WTC11 (cell line): ENCODE results near the gene DCLK2. TPM values are rescaled to one million over a fixed set of nuclear protein-coding genes. Genes with fewer than 3 reads are reported as not detected.
A peak's percentile ranks its signal among the peaks of the same experiment; 100 is the strongest.

ENCODE experiments used
- ATAC-seq: fragments of 200-7000 bp; cut with Tn5 transposase; 2 replicates; pipeline ENCODE4 v1.10.0; 2021; ENCODE audit warnings: mild to moderate bottlenecking, moderate library complexity
- CTCF ChIA-PET: fragments of 300-600 bp; sonication (Branson Sonifier 250); formaldehyde crosslinking; loops from one replicate; lab custom pipeline; 2021; ENCODE audit warnings: antibody characterized with exemption; lab: Charles Lee
- POLR2A ChIA-PET: fragments of 350-600 bp; sonication (Branson Sonifier 250); formaldehyde crosslinking; loops from one replicate; lab custom pipeline; 2021; ENCODE audit warnings: antibody characterized with exemption; lab: Charles Lee
- DNase-seq: peaks from one replicate; pipeline ENCODE4 v3.0.0; 2021; ENCODE audit warnings: low spot score
- H3K27ac Mint-ChIP-seq: 2 replicates; pipeline ENCODE4 v1.8.0; 2021; ENCODE audit warnings: mixed read lengths
- H3K27me3 Mint-ChIP-seq: 2 replicates; pipeline ENCODE4 v1.8.0; 2021; ENCODE audit warnings: low read depth, mild to moderate bottlenecking, moderate library complexity, mixed read lengths
- H3K36me3 Mint-ChIP-seq: 2 replicates; pipeline ENCODE4 v1.8.0; 2021; ENCODE audit warnings: mixed read lengths
- H3K4me1 Mint-ChIP-seq: 2 replicates; pipeline ENCODE4 v1.8.0; 2022; ENCODE audit warnings: mixed read lengths
- H3K4me3 Mint-ChIP-seq: 2 replicates; pipeline ENCODE4 v1.8.0; 2021; ENCODE audit warnings: mild to moderate bottlenecking, moderate library complexity, mixed read lengths
- H3K9me3 Mint-ChIP-seq: 2 replicates; pipeline ENCODE4 v1.8.0; 2021; ENCODE audit warnings: mixed read lengths
- CREB1 ChIP-seq: sonication (generic); formaldehyde crosslinking; IDR thresholded peaks from 2 replicates; pipeline ENCODE4 v1.8.0; 2023; ENCODE audit warnings: mild to moderate bottlenecking, missing genetic modification reagents
- ESRRA ChIP-seq: sonication (generic); formaldehyde crosslinking; IDR thresholded peaks from 2 replicates; pipeline ENCODE4 v1.8.1; 2022; ENCODE audit warnings: mild to moderate bottlenecking, missing genetic modification reagents, borderline replicate concordance
- ETV6 ChIP-seq: sonication (generic); formaldehyde crosslinking; IDR thresholded peaks from 2 replicates; pipeline ENCODE4 v1.8.1; 2022; ENCODE audit warnings: mild to moderate bottlenecking, missing genetic modification reagents
- FOXP1 ChIP-seq: sonication (generic); formaldehyde crosslinking; IDR thresholded peaks from 2 replicates; pipeline ENCODE4 v1.8.0; 2022; ENCODE audit warnings: missing genetic modification reagents, mild to moderate bottlenecking, moderate library complexity, borderline replicate concordance
- GTF2I ChIP-seq: fragments of 250-450 bp; sonication (Bioruptor Pico); conservative IDR thresholded peaks from 2 replicates; pipeline ENCODE4 v1.4.0; 2021; ENCODE audit warnings: mild to moderate bottlenecking
- HMGA2 ChIP-seq: fragments of 250-450 bp; sonication (Bioruptor Pico); IDR thresholded peaks from 2 replicates; pipeline ENCODE4 v1.4.0; 2021; ENCODE audit warnings: mild to moderate bottlenecking, moderate library complexity
- IRF2 ChIP-seq: sonication (generic); formaldehyde crosslinking; IDR thresholded peaks from 2 replicates; pipeline ENCODE4 v1.8.0; 2022; ENCODE audit warnings: low read depth, missing genetic modification reagents, borderline replicate concordance
- JAZF1 ChIP-seq: fragments of 250-450 bp; sonication (Bioruptor Pico); IDR thresholded peaks from 2 replicates; pipeline ENCODE4 v1.9.0; 2021; ENCODE audit warnings: moderate library complexity, mild to moderate bottlenecking, inconsistent platforms
- NFATC4 ChIP-seq: fragments of 250-450 bp; sonication (Bioruptor Pico); IDR thresholded peaks from 2 replicates; pipeline ENCODE4 v1.9.0; 2021; ENCODE audit warnings: mild to moderate bottlenecking
- RELA ChIP-seq: sonication (generic); formaldehyde crosslinking; IDR thresholded peaks from 2 replicates; pipeline ENCODE4 v1.8.1; 2022; ENCODE audit warnings: missing genetic modification reagents, mild to moderate bottlenecking, borderline replicate concordance
- RORB ChIP-seq: fragments of 250-450 bp; sonication (Bioruptor Pico); IDR thresholded peaks from 2 replicates; pipeline ENCODE4 v1.9.0; 2021; ENCODE audit warnings: mild to moderate bottlenecking
- SMAD4 ChIP-seq: sonication (generic); formaldehyde crosslinking; IDR thresholded peaks from 2 replicates; pipeline ENCODE4 v1.8.0; 2022; ENCODE audit warnings: mild to moderate bottlenecking, missing genetic modification reagents
- TCF7 ChIP-seq: sonication (generic); formaldehyde crosslinking; IDR thresholded peaks from 2 replicates; pipeline ENCODE4 v1.8.0; 2022; ENCODE audit warnings: mild to moderate bottlenecking, low read depth, missing genetic modification reagents, moderate library complexity
- ZNF138 ChIP-seq: sonication (generic); formaldehyde crosslinking; conservative IDR thresholded peaks from 2 replicates; pipeline ENCODE4 v1.8.1; 2022; ENCODE audit warnings: mild to moderate bottlenecking, moderate library complexity, missing genetic modification reagents
- ZNF317 ChIP-seq: sonication (generic); formaldehyde crosslinking; IDR thresholded peaks from 2 replicates; pipeline ENCODE4 v1.8.1; 2023; ENCODE audit warnings: low read depth, mild to moderate bottlenecking, moderate library complexity, missing genetic modification reagents, borderline replicate concordance
- ZNF396 ChIP-seq: fragments of 250-450 bp; sonication (Bioruptor Pico); IDR thresholded peaks from 2 replicates; pipeline ENCODE4 v1.8.0; 2021; ENCODE audit warnings: mild to moderate bottlenecking, moderate library complexity, borderline replicate concordance
- ZNF423 ChIP-seq: fragments of 250-450 bp; sonication (Bioruptor Pico); IDR thresholded peaks from 2 replicates; pipeline ENCODE4 v2.1.2; 2022; ENCODE audit warnings: mild to moderate bottlenecking, moderate library complexity
- ZNF671 ChIP-seq: fragments of 250-450 bp; sonication (Bioruptor Pico); IDR thresholded peaks from 2 replicates; pipeline ENCODE4 v1.8.0; 2021; ENCODE audit warnings: mild to moderate bottlenecking
- total RNA-seq: library from RNA; stranded (reverse); gene quantifications from 3 replicates; pipeline ENCODE4 v1.2.3, GENCODE V29; 2021
- TF ChIP-seq, protein P1 (sequence below): fragments of 250-450 bp; sonication (Bioruptor Pico); conservative IDR thresholded peaks from 2 replicates; pipeline ENCODE4 v1.9.0; 2021; ENCODE audit warnings: mild to moderate bottlenecking
- TF ChIP-seq, protein P2 (sequence below): fragments of 250-450 bp; sonication (Bioruptor Pico); IDR thresholded peaks from 2 replicates; pipeline ENCODE4 v1.9.0; 2021; ENCODE audit warnings: moderate library complexity, mild to moderate bottlenecking, inconsistent platforms, borderline replicate concordance
- TF ChIP-seq, protein P3 (sequence below): sonication (generic); formaldehyde crosslinking; IDR thresholded peaks from 2 replicates; pipeline ENCODE4 v1.8.1; 2023; ENCODE audit warnings: mild to moderate bottlenecking, missing genetic modification reagents
- TF ChIP-seq, protein P4 (sequence below): sonication (generic); formaldehyde crosslinking; IDR thresholded peaks from 2 replicates; pipeline ENCODE4 v1.8.1; 2023; ENCODE audit warnings: mild to moderate bottlenecking, missing genetic modification reagents, moderate library complexity
- TF ChIP-seq, protein P5 (sequence below): sonication (generic); formaldehyde crosslinking; IDR thresholded peaks from 2 replicates; pipeline ENCODE4 v1.8.1; 2023; ENCODE audit warnings: mild to moderate bottlenecking, missing genetic modification reagents, borderline replicate concordance

DCLK2 gene
- total RNA-seq, 1 experiment from 2014 or later = 0.17 TPM

DNA sequence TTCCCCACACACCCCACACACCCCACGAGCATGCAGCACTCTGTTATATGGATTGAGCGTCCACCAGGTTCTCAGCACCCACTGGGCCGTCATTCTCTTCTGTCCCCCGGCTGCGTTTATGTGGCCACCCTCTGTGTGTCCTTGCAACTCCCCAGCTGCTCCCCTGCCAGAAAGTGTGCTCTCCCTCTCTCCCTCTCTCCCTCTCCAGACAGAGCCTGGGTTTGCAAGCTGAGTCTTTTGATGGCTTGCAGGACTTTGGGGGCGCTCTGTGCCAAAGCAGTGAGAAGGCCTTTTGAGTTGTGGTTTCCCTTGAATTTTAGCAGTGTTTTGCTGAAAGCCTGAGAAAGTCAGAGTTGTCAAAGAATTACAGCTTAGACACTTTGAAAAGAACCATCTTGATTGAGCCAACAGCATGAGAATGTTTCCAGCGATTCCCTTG, 173.5 kb downstream of the DCLK2 start:
- Mint-ChIP-seq H3K4me3 (no peak overlapping the region), H3K27ac (peak overlapping the region; percentile 66; the same call in 1 of the 2 replicates), H3K27me3 (no peaks in the 10 kb centered on the region; the same call in 1 of the 2 replicates), H3K4me1 (peaks cover 33% of the 10 kb centered on the region), H3K36me3 (no peaks in the 10 kb centered on the region), H3K9me3 (peaks cover 4% of the 10 kb centered on the region; the same call in 1 of the 2 replicates)
- TF ChIP-seq NFATC4 (CRISPR knock-in tag) = no peak
- TF ChIP-seq ZNF423 (CRISPR knock-in tag) = peak; percentile 30; the same call in 1 of the 2 replicates
- ChIA-PET POLR2A (no interaction called here), CTCF (interaction anchor here (1.6 kb wide), 1 partner anchor 8 kb away, joined by 15 read pairs; no protein-coding TSS in a partner anchor)
- ATAC-seq (peak; percentile 62), DNase-seq (peak; percentile 34)

DNA sequence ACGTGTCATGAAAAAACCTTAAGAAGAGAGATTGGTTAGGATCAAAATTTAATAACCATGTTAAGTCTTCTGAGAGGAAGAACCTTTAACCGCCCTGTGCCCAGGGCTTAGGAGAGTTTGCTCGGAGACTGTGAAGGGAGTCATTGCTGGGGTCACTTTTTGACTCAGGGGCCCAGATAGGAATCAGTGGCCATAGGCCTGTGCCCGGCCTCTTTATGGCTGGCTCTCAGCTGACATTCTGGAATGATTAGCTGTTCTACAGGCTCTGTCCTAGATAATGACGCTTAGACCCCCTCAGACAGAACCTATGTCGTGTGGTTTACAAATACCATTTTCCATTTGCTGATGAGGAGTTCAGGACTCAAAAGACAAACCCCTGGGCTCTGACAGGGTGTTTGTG, 174.1 kb downstream of the DCLK2 start:
- Mint-ChIP-seq H3K27ac (peak overlapping the region; percentile 66; the same call in 1 of the 2 replicates), H3K36me3 (no peaks in the 10 kb centered on the region), H3K9me3 (peaks cover 4% of the 10 kb centered on the region; the same call in 1 of the 2 replicates), H3K27me3 (no peaks in the 10 kb centered on the region; the same call in 1 of the 2 replicates), H3K4me1 (peaks cover 34% of the 10 kb centered on the region), H3K4me3 (no peak overlapping the region)
- no peak for DNase-seq
- TF ChIP-seq ETV6 = no peak
- no peak for TF ChIP-seq ZNF396 (CRISPR knock-in tag)
- TF ChIP-seq GTF2I (CRISPR knock-in tag) = no peak
- no peak for TF ChIP-seq RORB (CRISPR knock-in tag)
- no peak for TF ChIP-seq FOXP1
- TF ChIP-seq, protein P1, sequence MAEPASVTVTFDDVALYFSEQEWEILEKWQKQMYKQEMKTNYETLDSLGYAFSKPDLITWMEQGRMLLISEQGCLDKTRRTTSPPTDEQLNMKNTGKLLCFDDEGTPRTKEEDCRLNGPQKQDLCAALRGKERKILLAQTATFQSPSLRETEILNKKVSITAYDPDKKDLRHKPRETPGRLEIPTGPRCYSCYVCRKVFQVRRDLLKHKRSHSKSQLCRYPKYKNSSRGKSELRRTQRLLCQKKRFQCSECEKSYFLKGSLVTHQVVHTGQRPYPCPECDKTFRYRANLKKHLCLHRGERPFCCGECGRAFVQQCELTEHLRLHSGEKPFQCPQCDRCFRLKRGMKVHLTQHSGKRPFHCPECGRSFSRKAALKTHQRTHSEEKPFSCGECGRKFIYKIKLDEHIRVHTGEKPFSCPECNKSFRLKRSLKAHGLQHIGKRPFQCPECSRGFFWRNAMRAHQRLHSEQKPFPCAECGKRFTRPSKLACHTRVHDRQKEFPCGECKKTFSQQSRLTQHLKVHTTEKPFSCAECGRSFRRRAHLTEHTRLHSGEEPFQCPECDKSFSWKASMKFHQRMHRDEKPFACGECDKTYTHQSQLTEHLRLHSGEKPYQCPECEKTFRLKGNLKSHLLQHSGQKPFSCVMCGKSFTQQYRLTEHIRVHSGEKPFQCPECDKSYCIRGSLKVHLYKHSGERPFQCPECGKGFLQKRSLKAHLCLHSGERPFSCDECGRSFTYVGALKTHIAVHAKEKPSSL = no peak
- TF ChIP-seq NFATC4 (CRISPR knock-in tag) = no peak
- no peak for TF ChIP-seq ESRRA
- TF ChIP-seq IRF2 (CRISPR knock-in tag) = no peak
- TF ChIP-seq ZNF138 (CRISPR knock-in tag) = no peak
- TF ChIP-seq, protein P2, sequence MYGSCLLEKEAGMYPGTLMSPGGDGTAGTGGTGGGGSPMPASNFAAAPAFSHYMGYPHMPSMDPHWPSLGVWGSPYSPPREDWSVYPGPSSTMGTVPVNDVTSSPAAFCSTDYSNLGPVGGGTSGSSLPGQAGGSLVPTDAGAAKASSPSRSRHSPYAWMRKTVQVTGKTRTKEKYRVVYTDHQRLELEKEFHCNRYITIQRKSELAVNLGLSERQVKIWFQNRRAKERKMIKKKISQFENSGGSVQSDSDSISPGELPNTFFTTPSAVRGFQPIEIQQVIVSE = no peak
- no peak for TF ChIP-seq HMGA2 (CRISPR knock-in tag)
- no peak for TF ChIP-seq ZNF317 (CRISPR knock-in tag)
- no peak for TF ChIP-seq SMAD4
- TF ChIP-seq, protein P3, sequence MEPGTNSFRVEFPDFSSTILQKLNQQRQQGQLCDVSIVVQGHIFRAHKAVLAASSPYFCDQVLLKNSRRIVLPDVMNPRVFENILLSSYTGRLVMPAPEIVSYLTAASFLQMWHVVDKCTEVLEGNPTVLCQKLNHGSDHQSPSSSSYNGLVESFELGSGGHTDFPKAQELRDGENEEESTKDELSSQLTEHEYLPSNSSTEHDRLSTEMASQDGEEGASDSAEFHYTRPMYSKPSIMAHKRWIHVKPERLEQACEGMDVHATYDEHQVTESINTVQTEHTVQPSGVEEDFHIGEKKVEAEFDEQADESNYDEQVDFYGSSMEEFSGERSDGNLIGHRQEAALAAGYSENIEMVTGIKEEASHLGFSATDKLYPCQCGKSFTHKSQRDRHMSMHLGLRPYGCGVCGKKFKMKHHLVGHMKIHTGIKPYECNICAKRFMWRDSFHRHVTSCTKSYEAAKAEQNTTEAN = no peak
- TF ChIP-seq RELA (CRISPR knock-in tag) = no peak
- TF ChIP-seq ZNF671 (CRISPR knock-in tag) = no peak
- no peak for ATAC-seq
- ChIA-PET POLR2A (no interaction called here), CTCF (interaction anchor here (1.6 kb wide), 1 partner anchor 9 kb away, joined by 15 read pairs; no protein-coding TSS in a partner anchor)

DNA sequence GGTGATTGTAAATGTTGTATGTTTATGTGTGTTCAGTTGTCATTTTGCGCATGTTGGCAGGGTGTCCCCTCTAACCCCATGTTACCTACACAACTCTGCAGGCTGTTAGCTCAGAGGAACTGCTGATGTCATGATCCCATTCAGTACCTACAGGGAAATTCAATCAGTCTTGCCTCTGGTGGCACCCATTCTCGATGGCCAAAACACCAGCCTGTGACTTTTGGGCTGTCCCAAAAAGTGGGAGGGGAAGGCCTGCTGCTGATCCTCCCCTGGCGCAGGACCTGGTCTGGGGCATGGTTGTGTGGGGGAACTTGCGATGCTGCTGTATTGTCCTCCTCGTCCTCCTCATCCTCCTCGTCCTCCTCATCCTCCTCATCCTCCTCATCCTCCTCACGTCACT, 174.5 kb downstream of the DCLK2 start:
- Mint-ChIP-seq H3K27ac (no peak overlapping the region), H3K36me3 (no peaks in the 10 kb centered on the region), H3K27me3 (no peaks in the 10 kb centered on the region; the same call in 1 of the 2 replicates), H3K4me1 (peaks cover 34% of the 10 kb centered on the region), H3K9me3 (peaks cover 4% of the 10 kb centered on the region; the same call in 1 of the 2 replicates), H3K4me3 (no peak overlapping the region)
- TF ChIP-seq, protein P4, sequence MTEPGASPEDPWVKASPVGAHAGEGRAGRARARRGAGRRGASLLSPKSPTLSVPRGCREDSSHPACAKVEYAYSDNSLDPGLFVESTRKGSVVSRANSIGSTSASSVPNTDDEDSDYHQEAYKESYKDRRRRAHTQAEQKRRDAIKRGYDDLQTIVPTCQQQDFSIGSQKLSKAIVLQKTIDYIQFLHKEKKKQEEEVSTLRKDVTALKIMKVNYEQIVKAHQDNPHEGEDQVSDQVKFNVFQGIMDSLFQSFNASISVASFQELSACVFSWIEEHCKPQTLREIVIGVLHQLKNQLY (CRISPR knock-in tag) = no peak
- TF ChIP-seq JAZF1 (CRISPR knock-in tag) = no peak
- no peak for TF ChIP-seq TCF7 (CRISPR knock-in tag)
- TF ChIP-seq, protein P5, sequence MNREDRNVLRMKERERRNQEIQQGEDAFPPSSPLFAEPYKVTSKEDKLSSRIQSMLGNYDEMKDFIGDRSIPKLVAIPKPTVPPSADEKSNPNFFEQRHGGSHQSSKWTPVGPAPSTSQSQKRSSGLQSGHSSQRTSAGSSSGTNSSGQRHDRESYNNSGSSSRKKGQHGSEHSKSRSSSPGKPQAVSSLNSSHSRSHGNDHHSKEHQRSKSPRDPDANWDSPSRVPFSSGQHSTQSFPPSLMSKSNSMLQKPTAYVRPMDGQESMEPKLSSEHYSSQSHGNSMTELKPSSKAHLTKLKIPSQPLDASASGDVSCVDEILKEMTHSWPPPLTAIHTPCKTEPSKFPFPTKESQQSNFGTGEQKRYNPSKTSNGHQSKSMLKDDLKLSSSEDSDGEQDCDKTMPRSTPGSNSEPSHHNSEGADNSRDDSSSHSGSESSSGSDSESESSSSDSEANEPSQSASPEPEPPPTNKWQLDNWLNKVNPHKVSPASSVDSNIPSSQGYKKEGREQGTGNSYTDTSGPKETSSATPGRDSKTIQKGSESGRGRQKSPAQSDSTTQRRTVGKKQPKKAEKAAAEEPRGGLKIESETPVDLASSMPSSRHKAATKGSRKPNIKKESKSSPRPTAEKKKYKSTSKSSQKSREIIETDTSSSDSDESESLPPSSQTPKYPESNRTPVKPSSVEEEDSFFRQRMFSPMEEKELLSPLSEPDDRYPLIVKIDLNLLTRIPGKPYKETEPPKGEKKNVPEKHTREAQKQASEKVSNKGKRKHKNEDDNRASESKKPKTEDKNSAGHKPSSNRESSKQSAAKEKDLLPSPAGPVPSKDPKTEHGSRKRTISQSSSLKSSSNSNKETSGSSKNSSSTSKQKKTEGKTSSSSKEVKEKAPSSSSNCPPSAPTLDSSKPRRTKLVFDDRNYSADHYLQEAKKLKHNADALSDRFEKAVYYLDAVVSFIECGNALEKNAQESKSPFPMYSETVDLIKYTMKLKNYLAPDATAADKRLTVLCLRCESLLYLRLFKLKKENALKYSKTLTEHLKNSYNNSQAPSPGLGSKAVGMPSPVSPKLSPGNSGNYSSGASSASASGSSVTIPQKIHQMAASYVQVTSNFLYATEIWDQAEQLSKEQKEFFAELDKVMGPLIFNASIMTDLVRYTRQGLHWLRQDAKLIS (CRISPR knock-in tag) = no peak
- TF ChIP-seq SMAD4 = no peak
- no peak for TF ChIP-seq CREB1 (CRISPR knock-in tag)
- ATAC-seq = no peak
- ChIA-PET POLR2A (no interaction called here), CTCF (interaction anchor here (1.6 kb wide), 1 partner anchor 9 kb away, joined by 15 read pairs; no protein-coding TSS in a partner anchor)
- no peak for DNase-seq
